DOHH2 (cell line): Measurements from ENCODE around the gene BTG1.

Experiments
- CTCF ChIP-seq: fragments of 200-600 bp; sonication (generic); IDR thresholded peaks from one replicate; pipeline ENCODE4 v1.5.1; 2014; ENCODE audit warnings: antibody characterized with exemption, mild to moderate bottlenecking, low read depth, low read length; ENCODE audit not compliant: poor library complexity, severe bottlenecking
- EZH2phosphoT487 ChIP-seq: fragments of 200-600 bp; sonication (generic); IDR thresholded peaks from 2 replicates; pipeline ENCODE4 v1.6.1; 2017; ENCODE audit warnings: borderline replicate concordance, mild to moderate bottlenecking, antibody characterized with exemption, low read length, moderate library complexity, mixed read lengths

- TF ChIP-seq CTCF, result no peak
- no peak for TF ChIP-seq EZH2phosphoT487
Measured at GRCh38 chr12:92164712-92165111, 19.1 kb upstream of the BTG1 start.
